GM10847 (cell line): ENCODE results near the gene CXorf51B.
"Not testable (repeated sequence)": the region's sequence is repeated elsewhere in the genome, so short reads cannot be mapped to it uniquely, and the experiment has no call there.

Source experiments
- POLR2A ChIP-seq: IDR thresholded peaks from 2 replicates; pipeline ENCODE4 v1.6.1; 2011; ENCODE audit not compliant: insufficient read length; ENCODE audit errors: extremely low read depth

Gene CXorf51B

GRCh38 chrX:146809471-146809870 is at the start of gene CXorf51B:
Gene CXorf51B, plus strand, starts transcription at chrX:146809771. Its CDS starts 21 bp downstream, at chrX:146809792.
- not testable (repeated sequence) for TF ChIP-seq POLR2A

GRCh38 chrX:146814644-146815043 is 5.1 kb downstream of the CXorf51B start, which contains the start of gene CXorf51A:
Gene CXorf51A, minus strand, starts transcription at chrX:146814744. Its CDS starts 21 bp downstream, at chrX:146814723.
- not testable (repeated sequence) for TF ChIP-seq POLR2A

GRCh38 chrX:146831994-146832393 is 22.4 kb downstream of the CXorf51B start:
- no peak for TF ChIP-seq POLR2A

- TF ChIP-seq POLR2A, result no peak
Measured at GRCh38 chrX:146854281-146854680, 44.7 kb downstream of the CXorf51B start.
